HCT116 (cell line): ENCODE measurements around the gene CERCAM. TPM values are rescaled to one million over a fixed set of nuclear protein-coding genes. Genes with fewer than 3 reads are reported as not detected.

Experiments
- ATAC-seq: fragments of 200-7000 bp; cut with Tn5 transposase; 2 replicates; pipeline ENCODE4 v1.9.1; 2020; ENCODE audit warnings: mild to moderate bottlenecking, moderate library complexity
- BruUV-seq: library from RNA; stranded (reverse); fragments of 400-500 nt; replicated peaks from 2 replicates; lab custom pipeline; 2021; lab: Mats Ljungman, UMichigan
- CTCF ChIA-PET: fragments of 300-600 bp; sonication (Branson Sonifier 250); formaldehyde crosslinking; loops from one replicate; lab custom pipeline; 2021; ENCODE audit warnings: antibody characterized with exemption; lab: Charles Lee
- POLR2A ChIA-PET: fragments of 300-600, 350-600 bp; sonication (Branson Sonifier 250); formaldehyde crosslinking; loops from one replicate; lab custom pipeline; 2021; ENCODE audit warnings: antibody characterized with exemption; lab: Charles Lee
- RAD21 ChIA-PET, 2 experiments: fragments of 300-600 bp; sonication (Branson Sonifier 250); formaldehyde crosslinking; loops; one replicate each; lab custom pipeline; 2023; ENCODE audit warnings: low total read pairs in 2 of 2; ENCODE audit not compliant: uncharacterized antibody in 2 of 2, unreplicated experiment in 2 of 2, low non-redundant PET in 1 of 2; lab: Charles Lee
- DNase-seq: peaks from one replicate; pipeline ENCODE4 v3.0.0-alpha.2; 2010; ENCODE audit warnings: low read depth, low spot score
- H2AFZ ChIP-seq: fragments of 200-600 bp; shearing (Covaris generic), sonication (generic); 2 replicates; pipeline ENCODE4 v1.6.1; 2017; ENCODE audit warnings: low read depth, mixed run types, mixed read lengths, antibody characterized with exemption, low read length; ENCODE audit not compliant: poor library complexity, severe bottlenecking
- H3K27ac ChIP-seq: 2 replicates; pipeline ENCODE4 v1.5.1; 2012; ENCODE audit warnings: low read depth, low read length
- H3K27me3 ChIP-seq: fragments of 200-600 bp; sonication (generic); 2 replicates; pipeline ENCODE4 v1.6.1; 2016; ENCODE audit warnings: mixed run types, low read length, mixed read lengths; ENCODE audit not compliant: insufficient read depth
- H3K36me3 ChIP-seq, 2 experiments: fragments of 200-500 bp in 1 of 2; fragments of 200-600 bp in 1 of 2; sonication (Bioruptor generic) in 1 of 2; sonication (generic) in 1 of 2; 2 replicates each; pipeline versions ENCODE4 v1.5.1 to v1.6.1; 2014 to 2016; ENCODE audit warnings: low read length in 2 of 2, inconsistent platforms in 1 of 2, mixed read lengths in 1 of 2, mixed run types in 1 of 2; ENCODE audit not compliant: insufficient read depth in 2 of 2, control insufficient read depth in 1 of 2
- H3K4me1 ChIP-seq, 2 experiments: fragments of 200-600 bp in 1 of 2; sonication (generic) in 1 of 2; 2 replicates each; pipeline versions ENCODE4 v1.5.1 to v1.6.1; 2012 to 2017; ENCODE audit warnings: low read length in 2 of 2, inconsistent platforms in 1 of 2, mild to moderate bottlenecking in 1 of 2, mixed read lengths in 1 of 2, mixed run types in 1 of 2, moderate library complexity in 1 of 2; ENCODE audit not compliant: insufficient read depth in 2 of 2, control insufficient read depth in 1 of 2
- H3K4me2 ChIP-seq: fragments of 200-600 bp; sonication (generic); 2 replicates; pipeline ENCODE4 v1.6.1; 2017; ENCODE audit warnings: mixed run types, low read length, mixed read lengths
- H3K4me3 ChIP-seq, 2 experiments: fragments of 200-600 bp in 1 of 2; sonication (generic) in 1 of 2; replicated peaks in 1 of 2; 2 replicates each; pipeline ENCODE4 v1.5.1; 2011 to 2016; ENCODE audit warnings: low read length in 2 of 2, control low read depth in 1 of 2, low read depth in 1 of 2, mild to moderate bottlenecking in 1 of 2, mixed read lengths in 1 of 2, mixed run types in 1 of 2
- H3K79me2 ChIP-seq: fragments of 200-600 bp; sonication (generic); 2 replicates; pipeline ENCODE4 v1.6.1; 2017; ENCODE audit warnings: mild to moderate bottlenecking, mixed run types, low read length, moderate library complexity, mixed read lengths; ENCODE audit not compliant: insufficient read depth
- H3K9ac ChIP-seq: fragments of 200-600 bp; sonication (generic); 2 replicates; pipeline ENCODE4 v1.6.1; 2016; ENCODE audit warnings: low read length, mixed read lengths
- H3K9me2 ChIP-seq: fragments of 200-600 bp; sonication (generic), shearing (Covaris generic); 2 replicates; pipeline ENCODE4 v1.6.1; 2017; ENCODE audit warnings: mixed run types, mild to moderate bottlenecking, moderate library complexity; ENCODE audit not compliant: insufficient read depth
- H3K9me3 ChIP-seq, 2 experiments: fragments of 200-500 bp in 1 of 2; fragments of 200-600 bp in 1 of 2; sonication (Bioruptor generic) in 1 of 2; sonication (generic) in 1 of 2; 2 replicates each; pipeline ENCODE4 v1.6.1; 2014 to 2017; ENCODE audit warnings: low read length in 2 of 2, mixed read lengths in 2 of 2, inconsistent platforms in 1 of 2, low read depth in 1 of 2, mild to moderate bottlenecking in 1 of 2, mixed run types in 1 of 2, moderate library complexity in 1 of 2; ENCODE audit not compliant: control insufficient read depth in 1 of 2, insufficient read depth in 1 of 2
- H4K20me1 ChIP-seq: fragments of 200-600 bp; sonication (generic), shearing (Covaris generic); 2 replicates; pipeline ENCODE4 v1.6.1; 2017; ENCODE audit warnings: mixed run types, mild to moderate bottlenecking, moderate library complexity; ENCODE audit not compliant: insufficient read depth
- CBX3 ChIP-seq: IDR thresholded peaks from 2 replicates; pipeline ENCODE4 v1.6.1; 2012; ENCODE audit warnings: low read depth
- CEBPB ChIP-seq: IDR thresholded peaks from 2 replicates; pipeline ENCODE4 v1.6.1; 2012; ENCODE audit warnings: low read depth
- CTCF ChIP-seq, 3 experiments: fragments of 200-600 bp in 1 of 3; sonication (generic) in 1 of 3; IDR thresholded peaks in 2 of 3; conservative IDR thresholded peaks in 1 of 3; 2 replicates each; pipeline ENCODE4 v1.5.1; 2012 to 2017; ENCODE audit warnings: low read depth in 2 of 3, low read length in 2 of 3, antibody characterized with exemption in 1 of 3, borderline replicate concordance in 1 of 3, control low read depth in 1 of 3, mild to moderate bottlenecking in 1 of 3, mixed read lengths in 1 of 3, mixed run types in 1 of 3, moderate library complexity in 1 of 3; ENCODE audit not compliant: insufficient read depth in 1 of 3
- EGR1 ChIP-seq: IDR thresholded peaks from 2 replicates; pipeline ENCODE4 v1.6.1; 2012; ENCODE audit warnings: low read depth
- EZH2 ChIP-seq: fragments of 200-600 bp; sonication (generic); IDR thresholded peaks from 2 replicates; pipeline ENCODE4 v1.6.1; 2017; ENCODE audit warnings: antibody characterized with exemption, mixed run types
- EZH2phosphoT487 ChIP-seq: fragments of 200-600 bp; IDR thresholded peaks from 2 replicates; pipeline ENCODE4 v1.6.1; 2018; ENCODE audit warnings: antibody characterized with exemption, borderline replicate concordance
- FOSL1 ChIP-seq: IDR thresholded peaks from 2 replicates; pipeline ENCODE4 v1.6.1; 2012; ENCODE audit warnings: low read depth
- JUND ChIP-seq: IDR thresholded peaks from 2 replicates; pipeline ENCODE4 v1.6.1; 2012
- REST ChIP-seq: IDR thresholded peaks from 2 replicates; pipeline ENCODE4 v1.6.1; 2012; ENCODE audit warnings: low read depth
- SIN3A ChIP-seq: IDR thresholded peaks from 2 replicates; pipeline ENCODE4 v1.6.1; 2012; ENCODE audit warnings: low read depth
- SP1 ChIP-seq: IDR thresholded peaks from 2 replicates; pipeline ENCODE4 v1.6.1; 2012; ENCODE audit warnings: low read depth
- TCF7L2 ChIP-seq: IDR thresholded peaks from 2 replicates; pipeline ENCODE4 v1.7.0; 2011; ENCODE audit warnings: borderline replicate concordance, inconsistent platforms; ENCODE audit not compliant: insufficient read depth, insufficient read length; ENCODE audit errors: extremely low read depth
- ZFX ChIP-seq: fragments of 450-650 bp; IDR thresholded peaks from 2 replicates; pipeline ENCODE4 v1.6.1; 2017
- ZNF274 ChIP-seq: fragments of 200-500 bp; sonication (Bioruptor generic); IDR thresholded peaks from 2 replicates; pipeline ENCODE4 v1.6.1; 2014; ENCODE audit warnings: mild to moderate bottlenecking, low read depth, low read length, inconsistent platforms
- intact Hi-C: fragments of 100-400 bp; cut with micrococcal nuclease; formaldehyde crosslinking; loops from 2 replicates; pipeline ENCODE4 v1.10.0; 2022
- total RNA-seq: library from RNA; stranded (reverse); gene quantifications from one replicate; pipeline ENCODE4 v1.2.1, GENCODE V29; 2021; ENCODE audit not compliant: unreplicated experiment
- TF ChIP-seq, protein P1 (sequence below): IDR thresholded peaks from 2 replicates; pipeline ENCODE4 v1.6.1; 2012

The CERCAM gene
- total RNA-seq, 1 experiment from 2014 or later: 27.0 TPM

DNA sequence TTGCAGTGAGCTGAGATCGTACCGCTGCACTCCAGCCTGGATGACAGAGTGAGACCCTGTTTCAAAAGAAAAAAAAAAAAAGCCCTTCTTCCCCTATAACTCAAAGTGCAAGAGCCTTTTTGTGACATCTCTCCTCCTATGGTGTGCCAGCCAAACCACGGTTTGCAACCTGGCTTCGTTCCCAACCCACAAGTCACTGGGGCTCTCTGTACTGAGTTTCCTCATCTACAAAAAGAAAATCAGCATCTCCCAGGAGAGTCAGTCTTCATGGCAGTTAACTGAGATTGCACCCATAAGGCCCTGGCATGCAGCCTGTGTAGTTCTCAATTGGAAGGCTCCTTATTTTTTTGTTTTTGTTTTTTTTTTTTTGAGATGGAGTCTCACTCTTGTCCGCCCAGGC is 49.9 kb downstream of the CERCAM start:
- Histone ChIP-seq H3K4me3 (no peak overlapping the region), H3K36me3 (peaks cover 17 to 26% of the 10 kb centered on the region in 2 experiments; a peak in 3 of 4 replicates), H2AFZ (no peak overlapping the region), H3K9ac (no peak overlapping the region), H3K4me1 (no peaks in the 10 kb centered on the region), H4K20me1 (no peaks in the 10 kb centered on the region), H3K27me3 (no peaks in the 10 kb centered on the region), H3K27ac (no peak overlapping the region), H3K4me2 (no peak overlapping the region), H3K9me3 (no peaks in the 10 kb centered on the region), H3K9me2 (no peaks in the 10 kb centered on the region), H3K79me2 (no peaks in the 10 kb centered on the region)
- DNase-seq: no peak
- no peak for TF ChIP-seq EZH2
- no peak for TF ChIP-seq TCF7L2
- TF ChIP-seq SIN3A: no peak
- no TSS peak for BruUV-seq
- no peak for ATAC-seq
- POLR2A ChIA-PET: no interaction called here
- RAD21 ChIA-PET: no interaction called here
- CTCF ChIA-PET: no interaction called here
- intact Hi-C loops: no loop called here

- no peak for DNase-seq
- no peak overlapping the region for H3K4me2 ChIP-seq
- no peak overlapping the region for H3K9ac ChIP-seq
- no peaks in the 10 kb centered on the region for H3K4me1 ChIP-seq
- ChIA-PET POLR2A (no interaction called here), RAD21 (no interaction called here), CTCF (no interaction called here)
- no TSS peak for BruUV-seq
- H3K36me3 ChIP-seq: peaks cover 16 to 20% of the 10 kb centered on the region in 2 experiments
- no peaks in the 10 kb centered on the region for H3K9me2 ChIP-seq
- H3K27me3 ChIP-seq: no peaks in the 10 kb centered on the region
- no peak overlapping the region for H2AFZ ChIP-seq
- no peak overlapping the region for H3K27ac ChIP-seq
- H4K20me1 ChIP-seq: no peaks in the 10 kb centered on the region
- H3K79me2 ChIP-seq: no peaks in the 10 kb centered on the region
- intact Hi-C loops: no loop called here
- H3K4me3 ChIP-seq: no peak overlapping the region
- no peaks in the 10 kb centered on the region for H3K9me3 ChIP-seq
- no peak for ATAC-seq
- TF ChIP-seq ZFX (no peak), REST (no peak), ZNF274 (no peak), EZH2phosphoT487 (no peak), FOSL1 (no peak), SP1 (no peak), EGR1 (no peak), JUND (no peak), CEBPB (no peak), TCF7L2 (no peak), CBX3 (no peak), SIN3A (no peak), CTCF (IDR thresholded peaks at IDR 0.05 in 2 of 3, conservative IDR thresholded peaks at IDR 0.05 in 1 of 3; ENCODE audit: borderline replicate concordance in 1 of 3, insufficient read depth in 1 of 3, low read depth in 2 of 3, low read length in 2 of 3) (no peak)
- TF ChIP-seq, protein P1, sequence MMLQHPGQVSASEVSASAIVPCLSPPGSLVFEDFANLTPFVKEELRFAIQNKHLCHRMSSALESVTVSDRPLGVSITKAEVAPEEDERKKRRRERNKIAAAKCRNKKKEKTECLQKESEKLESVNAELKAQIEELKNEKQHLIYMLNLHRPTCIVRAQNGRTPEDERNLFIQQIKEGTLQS: no peak
Measured at GRCh38 chr9:128473104-128473503, 52.4 kb downstream of the CERCAM start.
